ENCODE data around the gene RNF182. TPM values are rescaled to one million over a fixed set of nuclear protein-coding genes. Genes with fewer than 3 reads are reported as not detected.
"Not testable (repeated sequence)": the region's sequence is repeated elsewhere in the genome, so short reads cannot be mapped to it uniquely, and the experiment has no call there.

Gene RNF182
- total RNA-seq, 1 donor from 2014 or later = 0.49 TPM

- DNase-seq (ENCODE audit: low spot score); ATAC-seq; intact Hi-C loops (cut with DNase I): not testable (repeated sequence)
Measured at GRCh38 chr6:14018559-14018958, 93.8 kb downstream of the RNF182 start.

- intact Hi-C loops (cut with DNase I) = no loop called here
- DNase-seq (ENCODE audit: low spot score) (no peak), ATAC-seq (no peak)
Measured at GRCh38 chr6:14020551-14020950, 95.8 kb downstream of the RNF182 start.

GRCh38 chr6:14021449-14021848 is 96.7 kb downstream of the RNF182 start:
- ATAC-seq (no peak), DNase-seq (ENCODE audit: low spot score) (no peak)
- intact Hi-C loops (cut with DNase I) = no loop called here

DNA sequence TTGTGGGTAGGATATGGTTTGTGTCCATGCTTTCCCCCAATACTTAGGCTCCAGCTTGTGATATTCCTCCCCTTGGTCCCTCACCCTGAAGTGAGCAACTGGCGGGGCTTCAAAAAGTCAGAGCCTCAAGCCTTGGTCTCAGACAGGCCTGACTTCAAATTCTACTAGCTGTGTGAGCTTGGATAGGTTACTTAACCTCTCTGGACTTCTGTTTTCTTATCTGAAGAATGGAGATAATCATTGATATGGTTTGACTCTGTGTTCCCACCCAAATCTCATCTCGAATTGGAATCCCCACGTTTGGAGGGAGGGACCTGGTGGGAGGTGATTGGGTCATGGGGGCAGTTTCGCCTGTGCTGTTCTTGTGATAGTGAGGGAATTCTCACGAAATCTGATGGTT is 97.9 kb downstream of the RNF182 start:
- ATAC-seq (no peak), DNase-seq (ENCODE audit: low spot score) (no peak)
- intact Hi-C loops (cut with DNase I) = no loop called here

DNA sequence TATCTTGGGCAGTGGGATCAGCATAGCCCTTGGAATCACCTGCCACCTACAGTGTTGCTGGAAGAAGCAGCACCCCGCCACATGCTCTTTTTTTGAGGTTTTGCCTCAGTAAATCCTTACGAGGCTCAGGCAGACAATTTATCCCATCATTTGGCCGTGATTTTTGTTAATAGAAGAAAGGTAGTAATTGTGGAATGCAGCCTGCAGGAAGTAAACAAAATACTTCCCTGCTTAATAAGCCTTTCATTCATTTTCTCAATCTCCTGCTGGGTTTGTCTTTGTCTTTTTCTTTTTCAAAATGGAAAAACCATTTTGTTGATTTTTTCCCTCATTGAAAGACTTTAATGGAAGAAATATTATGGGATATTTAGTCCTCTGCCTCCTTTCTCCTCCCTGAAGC is 99.1 kb downstream of the RNF182 start:
- ATAC-seq = no peak
- no peak for DNase-seq (ENCODE audit: low spot score)
- intact Hi-C loops (cut with DNase I) = no loop called here

DNA sequence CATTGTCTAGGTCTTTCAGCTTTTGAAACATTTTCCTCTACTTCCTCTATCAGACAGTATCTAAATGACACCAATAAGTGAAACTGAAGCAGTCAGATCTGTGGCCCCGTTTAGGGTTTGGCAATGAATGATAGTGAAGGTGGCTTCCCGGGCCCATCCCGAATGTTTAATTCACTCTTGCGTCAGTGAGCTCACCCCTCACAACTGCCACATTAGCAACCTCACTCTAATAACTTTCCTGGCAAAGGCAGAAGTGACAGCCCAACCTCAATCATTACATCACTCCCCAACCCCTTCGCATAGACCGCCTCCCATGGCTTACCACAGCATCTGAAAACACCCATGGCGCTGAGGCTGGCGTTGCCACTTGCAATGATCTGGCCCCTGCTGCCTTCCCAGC is 100.4 kb downstream of the RNF182 start:
- intact Hi-C loops (cut with DNase I) = no loop called here
- no peak for DNase-seq (ENCODE audit: low spot score)
- ATAC-seq = no peak

- no peak for DNase-seq (ENCODE audit: low spot score)
- ATAC-seq = no peak
- intact Hi-C loops (cut with DNase I) = no loop called here
Measured at GRCh38 chr6:14026831-14027539, 102.2 kb downstream of the RNF182 start.

DNA sequence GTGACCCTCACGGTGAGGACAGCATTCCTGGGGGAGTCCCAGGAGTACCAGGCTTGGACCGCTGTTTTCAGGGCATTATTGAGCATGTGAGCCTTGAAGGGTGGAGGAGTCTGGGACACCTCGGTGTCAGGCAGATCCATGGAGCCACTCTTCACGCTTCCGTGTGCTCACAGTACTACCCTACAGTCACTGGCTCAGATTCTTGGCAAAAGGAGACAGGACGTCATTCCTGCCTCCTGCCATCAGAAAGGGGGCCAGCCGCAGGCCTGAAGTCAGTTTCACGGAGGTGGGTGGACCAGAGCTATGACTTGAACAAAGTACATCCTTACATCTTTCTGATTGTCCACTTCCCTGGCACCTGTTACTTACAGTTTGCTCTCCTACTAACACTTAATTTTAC is 103.9 kb downstream of the RNF182 start:
- no peak for ATAC-seq
- intact Hi-C loops (cut with DNase I) = no loop called here
- no peak for DNase-seq (ENCODE audit: low spot score)

DNA sequence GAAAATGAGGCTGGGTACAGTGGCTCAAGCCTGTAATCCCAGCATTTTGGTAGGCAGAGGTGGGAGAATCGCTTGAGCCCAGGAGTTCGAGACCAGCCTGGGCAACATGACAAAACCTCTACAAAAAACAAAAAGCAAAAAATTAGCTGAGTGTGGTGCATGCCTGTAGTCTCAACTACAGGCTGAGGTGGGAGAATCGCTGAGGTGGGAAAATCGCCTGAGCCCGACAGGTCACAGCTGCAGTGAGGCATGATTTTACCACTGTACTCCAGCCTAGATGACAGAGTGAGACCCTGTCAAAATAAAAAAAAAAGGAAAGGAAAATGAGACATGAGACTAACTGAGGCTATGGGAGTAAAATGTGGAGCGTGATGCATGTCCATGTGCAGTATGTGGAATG is 104.9 kb downstream of the RNF182 start:
- DNase-seq (ENCODE audit: low spot score) (no peak), ATAC-seq (no peak)
- intact Hi-C loops (cut with DNase I) = no loop called here

Other genes with a start within 250 kb of the RNF182 start
- 41.8 TPM for gene RANBP9, start 213.1 kb upstream of the RNF182 start, total RNA-seq
- gene MCUR1, start 110.4 kb upstream of the RNF182 start, total RNA-seq = 22.7 TPM
- gene CD83, start 192.8 kb downstream of the RNF182 start, total RNA-seq = 22.3 TPM

Data from sciatic nerve (tissue), 2 donors.